ENCODE measurements around the gene ITSN1. TPM values are rescaled to one million over a fixed set of nuclear protein-coding genes. Genes with fewer than 3 reads are reported as not detected.
A peak's percentile ranks its signal among the peaks of the same experiment; 100 is the strongest.

Gene ITSN1
- total RNA-seq, 4 donors from 2014 or later: 14.5 to 33.1 (median 26.9) TPM

GRCh38 chr21:33890187-33890586, 247.9 kb downstream of the ITSN1 start:
- Histone ChIP-seq H3K36me3 (no peaks in the 10 kb centered on the region), H3K27me3 (no peaks in the 10 kb centered on the region), H3K9me3 (no peaks in the 10 kb centered on the region), H3K27ac (no peak overlapping the region), H3K4me3 (no peak overlapping the region), H3K4me1 (peaks cover 5 to 9% of the 10 kb centered on the region in 2 donors)
- in situ Hi-C loops (cut with MboI; ENCODE audit: low sequenced_read_pairs in 4 of 4) (loop anchor here in 2 of 4 donors (10.0 to 25.0 kb wide), 2 partner anchors 228 to 245 kb away; partner anchors contain the start of genes CRYZL1 (in 1 of the 2) and ITSN1 (in 1 of the 2)), intact Hi-C loops (cut with DNase I; ENCODE audit: low total_unique reads) (no loop called here)
- TF ChIP-seq CTCF (IDR thresholded peaks at IDR 0.05 in 4 of 5, conservative IDR thresholded peaks at IDR 0.05 in 1 of 5): no peak
- no peak for TF ChIP-seq POLR2A (IDR thresholded peaks at IDR 0.05)
- ATAC-seq: no peak
- DNase-seq: no peak

DNA sequence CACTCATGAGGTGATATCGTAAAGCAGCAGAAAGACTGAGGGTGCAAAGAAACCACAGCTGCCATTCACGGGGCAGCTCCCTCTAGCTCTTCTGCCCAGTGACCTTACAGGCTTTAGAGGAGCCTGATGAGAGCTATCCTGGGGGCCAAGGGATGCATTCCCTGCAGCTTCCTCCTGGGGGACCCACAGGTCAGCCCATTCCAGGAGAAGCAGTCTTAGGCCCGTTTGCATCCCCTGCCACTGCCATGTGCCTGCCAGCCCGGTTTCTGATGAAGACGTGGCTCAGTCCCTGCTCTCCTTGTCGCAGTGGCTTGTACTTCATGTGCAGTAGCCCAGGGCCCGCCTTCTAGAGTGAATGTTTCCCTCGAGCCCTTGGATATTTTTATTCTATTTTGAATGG, 250.6 kb downstream of the ITSN1 start:
- DNase-seq (no peak), ATAC-seq (no peak)
- no peak overlapping the region for H3K4me3 ChIP-seq
- intact Hi-C loops (cut with DNase I; ENCODE audit: low total_unique reads): no loop called here
- H3K27me3 ChIP-seq: no peaks in the 10 kb centered on the region
- H3K27ac ChIP-seq: no peak overlapping the region
- H3K4me1 ChIP-seq: peaks cover 5 to 9% of the 10 kb centered on the region in 2 donors
- no peaks in the 10 kb centered on the region for H3K36me3 ChIP-seq
- H3K9me3 ChIP-seq: no peaks in the 10 kb centered on the region
- in situ Hi-C loops (cut with MboI; ENCODE audit: low sequenced_read_pairs in 4 of 4): loop anchor here in 2 of 4 donors (10.0 to 25.0 kb wide), 2 partner anchors 231 to 248 kb away; partner anchors contain the start of genes CRYZL1 (in 1 of the 2) and ITSN1 (in 1 of the 2)
- TF ChIP-seq CTCF (IDR thresholded peaks at IDR 0.05 in 4 of 5, conservative IDR thresholded peaks at IDR 0.05 in 1 of 5): no peak
- no peak for TF ChIP-seq POLR2A (IDR thresholded peaks at IDR 0.05)

- DNase-seq (no peak), ATAC-seq (no peak)
- in situ Hi-C loops (cut with MboI; ENCODE audit: low sequenced_read_pairs in 4 of 4) (loop anchor here in 2 of 4 donors (10.0 to 25.0 kb wide), 2 partner anchors 232 to 249 kb away; partner anchors contain the start of genes CRYZL1 (in 1 of the 2) and ITSN1 (in 1 of the 2)), intact Hi-C loops (cut with DNase I; ENCODE audit: low total_unique reads) (no loop called here)
- TF ChIP-seq POLR2A (IDR thresholded peaks at IDR 0.05): no peak
- no peak for TF ChIP-seq CTCF (IDR thresholded peaks at IDR 0.05 in 4 of 5, conservative IDR thresholded peaks at IDR 0.05 in 1 of 5)
- no peaks in the 10 kb centered on the region for H3K36me3 ChIP-seq
- no peaks in the 10 kb centered on the region for H3K27me3 ChIP-seq
- H3K27ac ChIP-seq: no peak overlapping the region
- peaks cover 5 to 9% of the 10 kb centered on the region in 2 donors for H3K4me1 ChIP-seq
- H3K9me3 ChIP-seq: no peaks in the 10 kb centered on the region
- H3K4me3 ChIP-seq: no peak overlapping the region
These were observed 251.6 kb downstream of the ITSN1 start for GRCh38 chr21:33893917-33894316.

DNA sequence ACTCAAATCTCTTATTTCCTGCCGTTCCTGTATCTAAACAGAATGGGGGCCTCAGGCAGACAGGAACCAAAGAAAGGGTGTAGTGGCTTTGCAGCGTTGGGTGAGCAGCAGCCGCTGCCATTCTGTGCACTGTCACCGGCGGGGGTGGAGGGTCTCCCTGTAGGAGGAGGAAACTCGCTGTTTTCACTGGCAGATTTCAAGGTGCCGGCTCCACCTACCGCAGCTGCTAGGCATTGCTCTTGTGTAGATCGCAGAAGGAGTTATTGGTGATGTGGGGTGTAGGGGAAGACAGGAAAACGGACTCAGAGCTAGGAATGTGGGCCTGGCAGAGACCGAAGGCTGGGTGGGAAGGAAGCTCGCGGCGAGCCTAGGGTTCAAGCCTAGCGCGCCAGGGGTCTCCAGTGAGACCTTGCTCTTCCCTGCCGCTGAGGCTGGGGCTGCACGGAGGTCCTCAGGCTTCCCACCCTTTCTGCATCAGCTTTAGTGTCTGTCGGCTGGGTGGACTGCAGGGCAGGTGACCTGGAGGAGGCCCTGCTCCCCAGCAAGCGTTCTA, 252.5 kb downstream of the ITSN1 start:
- H3K27me3 ChIP-seq: no peaks in the 10 kb centered on the region
- peaks cover 5 to 9% of the 10 kb centered on the region in 2 donors for H3K4me1 ChIP-seq
- DNase-seq (peak; percentile 51 to 53), ATAC-seq (peak; percentile 75 to 80)
- intact Hi-C loops (cut with DNase I; ENCODE audit: low total_unique reads): no loop called here
- no peaks in the 10 kb centered on the region for H3K9me3 ChIP-seq
- in situ Hi-C loops (cut with MboI; ENCODE audit: low sequenced_read_pairs in 4 of 4): loop anchor here in 2 of 4 donors (10.0 to 25.0 kb wide), 2 partner anchors 233 to 250 kb away; partner anchors contain the start of genes CRYZL1 (in 1 of the 2) and ITSN1 (in 1 of the 2)
- H3K27ac ChIP-seq: no peak overlapping the region
- H3K4me3 ChIP-seq: peak overlapping the region; percentile 15 to 42 (median 41)
- TF ChIP-seq CTCF (IDR thresholded peaks at IDR 0.05 in 4 of 5, conservative IDR thresholded peaks at IDR 0.05 in 1 of 5) (peak; percentile 24 to 59 (median 36)), POLR2A (IDR thresholded peaks at IDR 0.05) (no peak)
- no peaks in the 10 kb centered on the region for H3K36me3 ChIP-seq

Measured in gastrocnemius medialis (tissue), 4 donors.